NCI-H2107 treated with DMSO at 0.1 percent for 48 hours (cell line): Measurements from ENCODE around the gene SH3BGRL2.
"Not testable (repeated sequence)": the region's sequence is repeated elsewhere in the genome, so short reads cannot be mapped to it uniquely, and the experiment has no call there.

Experiments
- DNase-seq: peaks from one replicate; lab custom pipeline; 2025; ENCODE audit not compliant: unreplicated experiment; lab: John Stamatoyannopoulos, UW

The SH3BGRL2 gene

DNA sequence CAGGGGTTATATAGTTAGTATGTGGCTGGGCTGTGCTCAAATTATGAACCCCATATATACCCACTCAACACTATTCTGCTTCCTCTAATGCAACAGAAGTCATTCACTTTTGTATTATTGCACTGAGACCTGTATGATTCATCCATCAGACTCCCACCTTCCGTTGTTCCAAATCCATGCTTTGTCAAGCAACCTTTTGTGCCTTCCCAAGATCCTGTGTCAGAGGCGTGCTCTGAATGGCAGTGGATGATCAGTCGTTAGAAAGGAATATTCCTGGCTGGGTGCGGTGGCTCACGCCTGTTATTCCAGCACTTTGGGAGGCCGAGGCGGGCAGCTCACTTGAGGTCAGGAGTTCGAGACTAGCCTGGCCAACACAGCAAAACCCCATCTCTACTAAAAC, 103.2 kb downstream of the SH3BGRL2 start:
- DNase-seq, result no peak

DNA sequence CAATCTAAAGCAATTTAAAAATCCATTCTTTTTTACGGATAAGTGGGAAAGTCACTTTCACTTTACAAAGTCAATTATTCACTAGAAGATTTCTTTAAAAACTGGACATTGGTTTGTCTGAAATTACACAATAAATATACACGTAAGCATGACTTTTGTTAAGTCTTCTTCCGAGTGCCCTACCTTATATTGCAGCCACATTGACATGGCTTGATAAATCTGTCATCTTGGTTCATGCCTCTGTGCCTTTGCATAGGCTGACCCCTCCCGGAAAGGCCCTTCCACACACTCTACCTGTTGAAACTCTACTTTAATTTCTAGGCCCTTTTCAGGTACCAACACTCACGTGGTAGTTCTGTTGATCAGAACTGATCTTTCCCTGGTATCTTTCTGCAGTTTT, 104.1 kb downstream of the SH3BGRL2 start:
- DNase-seq, result no peak

DNA sequence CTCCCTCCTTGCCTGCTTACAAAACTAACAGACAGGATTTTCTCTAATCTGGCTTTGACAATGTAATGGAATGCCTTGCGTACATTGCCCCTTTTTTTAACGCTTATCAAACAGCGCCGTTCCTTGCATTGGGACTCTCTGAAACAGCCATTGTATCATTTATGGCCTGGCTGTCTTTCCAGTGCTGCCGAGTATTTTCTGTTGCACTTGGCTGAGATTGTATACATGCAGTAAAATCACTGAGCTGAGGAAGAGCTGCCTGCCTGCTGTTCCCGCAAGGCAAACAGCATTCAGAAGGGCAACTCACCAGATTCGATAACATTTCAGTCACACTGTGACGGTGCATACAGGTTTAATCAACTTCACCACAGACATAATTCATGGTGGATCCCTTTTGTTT, 106.0 kb downstream of the SH3BGRL2 start:
- peak; percentile 33 for DNase-seq

DNA sequence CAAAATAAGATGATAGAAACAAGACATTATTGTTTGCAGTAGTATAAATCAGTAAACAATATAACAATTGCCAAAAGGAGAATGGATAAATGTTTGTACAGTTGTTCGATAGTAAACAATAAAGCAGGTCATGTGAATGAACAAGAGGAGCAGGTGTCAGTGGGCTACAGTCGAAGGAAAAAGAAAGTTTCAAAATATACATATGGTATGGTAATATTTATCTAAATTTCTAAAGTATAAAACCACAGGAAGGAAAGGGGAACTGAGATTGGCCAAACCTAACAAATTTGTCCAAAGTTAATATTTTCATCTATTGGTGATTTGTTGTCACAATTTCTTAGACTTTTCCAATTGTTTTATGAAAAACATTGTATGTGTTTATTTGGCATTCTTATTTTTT, 110.9 kb downstream of the SH3BGRL2 start:
- DNase-seq, result no peak

DNA sequence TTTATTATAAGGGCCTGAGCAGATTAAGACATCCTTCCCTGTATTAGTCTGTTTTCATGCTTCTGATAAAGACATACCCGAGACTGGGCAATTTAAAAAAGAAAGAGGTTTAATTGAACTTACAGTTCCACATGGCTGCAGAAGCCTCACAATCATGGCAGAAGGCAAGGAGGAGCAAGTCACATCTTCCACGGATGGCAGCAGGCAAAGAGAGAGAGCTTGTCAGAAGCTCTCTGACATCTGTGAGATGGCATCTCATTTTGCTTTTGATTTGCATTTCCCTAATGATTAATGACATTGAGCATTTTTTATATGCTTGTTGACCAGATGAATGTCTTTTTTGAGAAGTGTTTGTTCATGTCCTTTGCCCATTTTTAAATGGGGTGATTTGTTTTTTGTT, 114.2 kb downstream of the SH3BGRL2 start:
- not testable (repeated sequence) for DNase-seq

DNA sequence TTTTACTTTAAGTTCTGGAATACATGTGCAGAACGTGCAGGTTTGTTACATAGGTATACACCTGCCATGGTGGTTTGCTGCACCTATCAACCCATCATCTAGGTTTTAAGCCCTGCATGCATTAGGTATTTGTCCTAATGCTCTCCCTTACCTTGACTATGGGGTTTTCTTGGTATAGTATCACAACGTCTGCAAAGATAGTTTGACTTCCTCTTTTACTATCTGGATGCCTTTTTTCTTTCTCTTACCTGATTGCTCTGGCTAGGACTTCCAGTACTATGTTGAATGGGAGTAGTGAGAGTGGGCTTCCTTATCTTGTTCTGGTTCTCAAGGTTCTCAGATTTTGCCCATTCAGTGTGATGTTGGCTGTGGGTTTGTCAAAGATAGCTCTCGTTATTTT, 115.2 kb downstream of the SH3BGRL2 start:
- not testable (repeated sequence) for DNase-seq

DNA sequence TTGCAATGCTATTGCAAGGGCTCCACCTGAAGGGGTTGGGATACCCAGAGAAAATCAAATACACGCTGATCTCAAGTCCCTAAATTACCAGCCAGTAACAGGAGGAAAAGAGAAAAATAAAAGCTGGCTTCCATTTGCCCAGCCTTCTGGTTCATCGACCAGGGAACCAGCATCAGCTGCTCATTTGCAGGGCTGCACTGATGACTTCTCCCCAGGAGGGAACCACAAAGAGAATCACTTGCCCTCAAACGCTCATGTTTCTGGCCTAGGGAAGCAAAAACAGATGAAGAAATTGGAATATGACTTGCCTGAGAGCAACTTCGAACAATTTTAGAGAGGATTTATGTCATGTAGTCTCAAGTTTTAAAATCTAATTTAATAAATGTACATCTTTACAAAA, 119.7 kb downstream of the SH3BGRL2 start:
- DNase-seq, result peak; percentile 94
